PFSK-1 (cell line): Measurements from ENCODE around the gene CEPT1.

ENCODE experiments used
- FOXP2 ChIP-seq: optimal IDR thresholded peaks from 2 replicates; pipeline ENCODE3; 2011; ENCODE audit warnings: borderline replicate concordance, control low read depth, inconsistent platforms; ENCODE audit not compliant: insufficient read depth; ENCODE audit errors: extremely low read length, extremely low read depth
- POLR2AphosphoS5 ChIP-seq: IDR thresholded peaks from 2 replicates; pipeline ENCODE4 v1.6.1; 2012; ENCODE audit warnings: low read depth, mild to moderate bottlenecking, control low read depth, low read length, moderate library complexity
- REST ChIP-seq, 2 experiments: IDR thresholded peaks; 2 replicates each; pipeline versions ENCODE4 v1.6.1 to v1.8.0; 2011 to 2012; ENCODE audit warnings: low read depth in 2 of 2, low read length in 2 of 2, control low read depth in 1 of 2, inconsistent platforms in 1 of 2, mild to moderate bottlenecking in 1 of 2, moderate library complexity in 1 of 2; ENCODE audit not compliant: insufficient read depth in 1 of 2
- SIN3A ChIP-seq: IDR thresholded peaks from 2 replicates; pipeline ENCODE4 v1.6.1; 2012; ENCODE audit warnings: mild to moderate bottlenecking, low read length, moderate library complexity, borderline replicate concordance; ENCODE audit not compliant: insufficient read depth
- TAF1 ChIP-seq: IDR thresholded peaks from 2 replicates; pipeline ENCODE4 v1.6.1; 2012; ENCODE audit warnings: low read length, control low read depth, borderline replicate concordance; ENCODE audit not compliant: insufficient read depth

Gene CEPT1

GRCh38 chr1:111218701-111219556, 78.9 kb downstream of the CEPT1 start:
- TF ChIP-seq REST (IDR thresholded peaks at IDR 0.05; ENCODE audit: insufficient read depth in 1 of 2, low read depth in 2 of 2, low read length in 2 of 2) = no peak
- no peak for TF ChIP-seq POLR2AphosphoS5

- TF ChIP-seq FOXP2 (no peak), POLR2AphosphoS5 (no peak), TAF1 (no peak), SIN3A (no peak), REST (IDR thresholded peaks at IDR 0.05; ENCODE audit: insufficient read depth in 1 of 2, low read depth in 2 of 2, low read length in 2 of 2) (no peak)
Observed at GRCh38 chr1:111219557-111220286, 79.7 kb downstream of the CEPT1 start.

- TF ChIP-seq POLR2AphosphoS5 = no peak
- no peak for TF ChIP-seq FOXP2
- TF ChIP-seq SIN3A = no peak
- TF ChIP-seq REST (IDR thresholded peaks at IDR 0.05; ENCODE audit: insufficient read depth in 1 of 2, low read depth in 2 of 2, low read length in 2 of 2) = no peak
- no peak for TF ChIP-seq TAF1
Observed at GRCh38 chr1:111220302-111220890, 80.4 kb downstream of the CEPT1 start.

- no peak for TF ChIP-seq SIN3A
- no peak for TF ChIP-seq POLR2AphosphoS5
- no peak for TF ChIP-seq FOXP2
- TF ChIP-seq TAF1 = no peak
- TF ChIP-seq REST (IDR thresholded peaks at IDR 0.05; ENCODE audit: insufficient read depth in 1 of 2, low read depth in 2 of 2, low read length in 2 of 2) = no peak
Observed at GRCh38 chr1:111221276-111221632, 81.2 kb downstream of the CEPT1 start.
